GM12892 (cell line): ENCODE results near the gene GRM7.

Source experiments
- POLR2A ChIP-seq: IDR thresholded peaks from 2 replicates; pipeline ENCODE4 v1.6.1; 2011; ENCODE audit warnings: low read depth, low read length, control low read depth
- POLR2AphosphoS5 ChIP-seq: IDR thresholded peaks from 2 replicates; pipeline ENCODE4 v1.6.1; 2011; ENCODE audit warnings: low read depth, low read length, control low read depth
- TAF1 ChIP-seq: IDR thresholded peaks from 2 replicates; pipeline ENCODE4 v1.6.1; 2011; ENCODE audit warnings: low read depth, mild to moderate bottlenecking, control low read depth, low read length, borderline replicate concordance

DNA sequence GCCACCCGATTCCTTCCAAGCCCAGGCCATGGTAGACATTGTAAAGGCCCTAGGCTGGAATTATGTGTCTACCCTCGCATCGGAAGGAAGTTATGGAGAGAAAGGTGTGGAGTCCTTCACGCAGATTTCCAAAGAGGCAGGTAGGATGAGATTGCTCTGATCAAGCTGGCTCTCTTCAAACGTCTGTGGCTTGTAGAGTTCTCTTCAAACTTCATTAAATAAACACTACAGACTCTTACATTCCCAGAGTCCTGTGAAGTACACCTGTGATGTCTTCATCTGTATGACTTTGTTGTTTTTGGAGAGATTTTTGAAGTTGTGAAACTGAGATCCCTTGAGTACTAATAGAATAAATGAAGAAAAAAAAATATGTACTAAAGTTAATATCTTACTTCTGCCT, 285.6 kb downstream of the GRM7 start:
- no peak for TF ChIP-seq POLR2A
- TF ChIP-seq POLR2AphosphoS5 = no peak
- TF ChIP-seq TAF1 = no peak
